ENCODE data around the gene SELENOI.

SELENOI gene

DNA sequence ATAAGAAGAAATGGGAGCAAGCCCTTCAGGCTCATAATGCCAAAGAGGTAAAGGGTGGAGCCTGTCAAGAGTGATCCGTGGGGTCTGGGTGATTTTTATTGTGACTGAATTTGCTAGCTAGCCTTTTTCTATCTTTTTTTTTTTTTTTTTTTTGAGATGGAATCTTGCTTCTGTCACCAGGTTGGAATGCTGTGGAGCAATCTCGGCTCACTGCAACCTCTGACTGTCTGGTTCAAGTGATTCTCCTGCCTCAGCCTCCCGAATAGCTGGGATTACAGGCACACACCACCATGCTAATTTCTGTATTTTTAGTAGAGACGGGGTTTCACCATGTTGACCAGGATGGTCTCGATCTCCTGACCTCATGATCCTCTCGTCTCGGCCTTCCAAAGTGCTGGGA lies 84.9 kb downstream of the SELENOI start:
- TF ChIP-seq, protein P1, sequence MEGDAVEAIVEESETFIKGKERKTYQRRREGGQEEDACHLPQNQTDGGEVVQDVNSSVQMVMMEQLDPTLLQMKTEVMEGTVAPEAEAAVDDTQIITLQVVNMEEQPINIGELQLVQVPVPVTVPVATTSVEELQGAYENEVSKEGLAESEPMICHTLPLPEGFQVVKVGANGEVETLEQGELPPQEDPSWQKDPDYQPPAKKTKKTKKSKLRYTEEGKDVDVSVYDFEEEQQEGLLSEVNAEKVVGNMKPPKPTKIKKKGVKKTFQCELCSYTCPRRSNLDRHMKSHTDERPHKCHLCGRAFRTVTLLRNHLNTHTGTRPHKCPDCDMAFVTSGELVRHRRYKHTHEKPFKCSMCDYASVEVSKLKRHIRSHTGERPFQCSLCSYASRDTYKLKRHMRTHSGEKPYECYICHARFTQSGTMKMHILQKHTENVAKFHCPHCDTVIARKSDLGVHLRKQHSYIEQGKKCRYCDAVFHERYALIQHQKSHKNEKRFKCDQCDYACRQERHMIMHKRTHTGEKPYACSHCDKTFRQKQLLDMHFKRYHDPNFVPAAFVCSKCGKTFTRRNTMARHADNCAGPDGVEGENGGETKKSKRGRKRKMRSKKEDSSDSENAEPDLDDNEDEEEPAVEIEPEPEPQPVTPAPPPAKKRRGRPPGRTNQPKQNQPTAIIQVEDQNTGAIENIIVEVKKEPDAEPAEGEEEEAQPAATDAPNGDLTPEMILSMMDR (IDR thresholded peaks at IDR 0.05; ENCODE audit: extremely low read depth, missing control alignments): no peak
- DNase-seq (ENCODE audit: low spot score): no peak

DNA sequence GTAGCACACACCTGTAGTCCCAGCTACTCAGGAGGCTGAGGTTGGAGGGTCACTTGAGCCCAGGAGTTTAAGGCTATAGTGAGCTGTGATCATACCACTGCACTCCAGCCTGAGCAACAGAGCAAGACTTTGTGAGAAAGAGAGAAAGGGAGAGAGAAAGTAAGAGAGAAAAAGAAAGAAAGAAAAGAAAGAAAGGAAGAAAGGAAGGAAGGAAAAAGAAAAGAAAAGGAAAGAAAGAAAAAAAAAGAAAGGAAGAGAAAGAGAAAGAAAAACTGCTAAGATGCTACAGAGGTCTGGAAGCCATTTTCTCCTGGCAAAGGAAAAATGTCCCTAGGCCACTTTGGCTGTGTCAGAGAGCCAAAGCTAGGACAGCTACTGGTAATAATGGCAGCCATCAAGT lies 86.4 kb downstream of the SELENOI start:
- no peak for DNase-seq (ENCODE audit: low spot score)
- TF ChIP-seq, protein P1 (IDR thresholded peaks at IDR 0.05; ENCODE audit: extremely low read depth, missing control alignments): no peak

DNA sequence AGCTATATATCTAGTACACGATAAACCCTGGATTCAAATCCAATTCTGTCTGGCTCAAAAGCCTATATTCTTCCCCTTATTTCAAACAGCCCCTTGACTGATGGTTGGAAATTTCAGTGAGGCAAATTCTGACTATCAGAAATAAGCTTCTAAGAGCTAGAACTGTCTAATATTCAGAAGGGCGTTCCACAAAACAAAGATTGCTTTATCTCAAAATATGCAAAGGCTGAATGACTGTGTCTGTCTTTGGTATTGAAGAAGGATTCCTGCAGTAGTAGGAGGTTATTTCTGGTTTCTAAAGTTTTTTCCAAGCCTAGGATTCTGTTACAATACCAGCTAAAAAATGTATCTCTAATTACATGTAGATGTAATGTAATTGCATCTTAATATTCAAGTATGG lies 86.9 kb downstream of the SELENOI start:
- TF ChIP-seq, protein P1 (IDR thresholded peaks at IDR 0.05; ENCODE audit: extremely low read depth, missing control alignments): no peak

DNA sequence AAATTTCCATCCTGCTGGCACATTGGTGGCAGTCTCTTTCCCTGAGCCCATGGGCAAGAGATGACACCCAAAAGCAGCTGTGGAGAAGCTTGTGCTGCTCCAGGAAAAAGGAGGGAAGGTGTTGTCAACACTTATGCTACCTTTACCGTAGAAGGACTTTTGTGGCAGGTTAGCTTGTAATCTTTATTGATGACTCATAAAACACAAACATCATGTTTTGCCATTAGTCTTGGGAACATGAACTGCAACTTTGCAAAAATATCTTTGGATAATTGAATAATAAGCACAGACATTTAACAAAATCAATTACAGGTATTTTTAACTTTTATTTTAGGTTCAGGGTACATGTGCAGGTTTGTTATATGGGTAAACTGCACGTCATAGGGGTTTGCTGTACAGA lies 89.2 kb downstream of the SELENOI start:
- no peak for DNase-seq (ENCODE audit: low spot score)
- TF ChIP-seq, protein P1 (IDR thresholded peaks at IDR 0.05; ENCODE audit: extremely low read depth, missing control alignments): no peak

More for the DNA sequence above, 86.9 kb downstream of the SELENOI start:
- DNase-seq (ENCODE audit: low spot score): no peak

DNA sequence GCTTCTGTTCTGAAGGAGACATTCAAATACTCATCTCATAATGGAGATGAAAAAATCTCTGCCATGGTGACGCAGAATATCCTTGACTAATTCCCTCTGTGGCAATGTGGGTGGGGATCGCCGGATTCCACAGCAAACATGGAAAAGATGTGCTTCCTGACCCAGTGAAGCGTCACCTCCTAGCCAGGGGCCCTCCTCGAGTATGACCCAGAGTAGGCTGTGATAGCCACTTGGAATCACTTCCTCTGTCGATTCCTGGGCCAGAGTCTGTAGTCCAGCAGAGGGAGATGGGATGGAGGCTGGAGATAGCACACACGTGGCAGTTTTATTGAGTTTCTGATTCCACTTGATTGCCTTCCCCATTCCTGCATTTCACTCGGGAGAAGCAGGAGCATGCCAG lies 92.6 kb downstream of the SELENOI start:
- TF ChIP-seq, protein P1 (IDR thresholded peaks at IDR 0.05; ENCODE audit: extremely low read depth, missing control alignments): no peak
- no peak for DNase-seq (ENCODE audit: low spot score)

DNA sequence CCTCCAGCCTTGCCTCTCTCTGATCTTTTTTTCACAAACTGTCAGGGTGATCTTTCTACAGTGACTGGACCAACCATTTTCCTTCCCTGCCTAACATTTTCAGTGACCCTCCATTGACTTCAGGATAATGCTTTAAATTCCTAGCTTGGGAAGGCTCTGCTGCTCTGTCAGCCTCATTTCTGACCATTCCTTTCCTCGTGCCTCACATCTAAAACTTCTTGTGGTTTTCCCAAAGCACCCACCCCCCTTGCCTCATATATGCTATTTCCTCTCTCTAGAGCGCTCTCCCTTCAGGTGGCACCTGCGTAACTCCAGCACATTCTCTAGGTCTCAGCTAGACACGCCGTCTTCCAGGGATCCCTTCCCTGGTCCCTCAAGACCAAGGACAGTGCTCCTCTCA lies 93.0 kb downstream of the SELENOI start:
- TF ChIP-seq, protein P1 (IDR thresholded peaks at IDR 0.05; ENCODE audit: extremely low read depth, missing control alignments): no peak
- DNase-seq (ENCODE audit: low spot score): no peak

DNA sequence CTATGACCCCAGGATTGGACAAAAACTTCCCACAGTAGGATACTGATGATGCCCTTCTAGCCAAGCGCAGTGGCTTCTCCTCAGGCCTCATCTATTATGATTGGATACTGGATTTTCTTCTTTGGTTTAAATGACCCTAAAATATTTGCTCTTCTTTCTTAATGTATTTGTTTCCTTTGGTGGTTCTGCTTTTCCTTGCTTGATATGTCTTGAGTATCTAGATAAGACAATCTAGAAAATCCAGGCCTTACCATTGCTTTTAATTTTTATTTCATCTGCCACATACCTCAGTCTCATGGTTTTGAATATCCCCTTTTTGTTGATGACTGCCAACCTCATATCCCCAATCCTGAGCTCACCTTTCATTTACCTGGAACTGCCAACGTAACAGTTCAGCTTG lies 96.4 kb downstream of the SELENOI start:
- no peak for DNase-seq (ENCODE audit: low spot score)
- TF ChIP-seq, protein P1 (IDR thresholded peaks at IDR 0.05; ENCODE audit: extremely low read depth, missing control alignments): no peak

Data from GM20000 (cell line).